ENCODE results near the gene SLC6A18. TPM values are rescaled to one million over a fixed set of nuclear protein-coding genes. Genes with fewer than 3 reads are reported as not detected.

Gene SLC6A18
- total and polyA plus RNA-seq, 10 of the 15 experiments (the other 5 are each of a cell fraction or from before 2014, with no cell fraction given), result not detected

- TF ChIP-seq EP300 (IDR thresholded peaks at IDR 0.05; ENCODE audit: borderline replicate concordance in 1 of 2, control insufficient read depth in 1 of 2, low read depth in 2 of 2, low read length in 2 of 2), result no peak
- no peak for TF ChIP-seq CBFB (IDR thresholded peaks at IDR 0.05; ENCODE audit: low read depth)
- TF ChIP-seq LARP7 (IDR thresholded peaks at IDR 0.05), result no peak
- no peak for TF ChIP-seq TBL1XR1 (IDR thresholded peaks at IDR 0.05; ENCODE audit: low read depth, low read length)
- TF ChIP-seq KDM1A (IDR thresholded peaks at IDR 0.05; ENCODE audit: borderline replicate concordance), result no peak
- TF ChIP-seq TARDBP (IDR thresholded peaks at IDR 0.05; ENCODE audit: borderline replicate concordance), result no peak
- no peak for TF ChIP-seq SRF (IDR thresholded peaks at IDR 0.05; ENCODE audit: low read depth in 2 of 2, low read length in 2 of 2)
- no peak for TF ChIP-seq ZZZ3 (IDR thresholded peaks at IDR 0.05; ENCODE audit: control insufficient read depth, insufficient read length, low read depth)
- TF ChIP-seq USF2 (IDR thresholded peaks at IDR 0.05; ENCODE audit: borderline replicate concordance, low read depth, low read length), result no peak
These were observed 3.5 kb upstream of the SLC6A18 start (continued) for GRCh38 chr5:1221721-1222120.

GRCh38 chr5:1222147-1222546 lies 3.0 kb upstream of the SLC6A18 start:
- Histone ChIP-seq H3K4me2 (ENCODE audit: control insufficient read depth, insufficient read depth) (no peak overlapping the region), H3K4me3 (no peak overlapping the region), H3K27ac (ENCODE audit: control insufficient read depth, insufficient read depth) (no peak overlapping the region), H3K4me1 (ENCODE audit: control insufficient read depth, insufficient read depth, low read length) (no peaks in the 10 kb centered on the region), H3K36me3 (ENCODE audit: control insufficient read depth in 2 of 2, insufficient read depth in 2 of 2, low read length in 1 of 2) (no peaks in the 10 kb centered on the region), H2AFZ (ENCODE audit: control insufficient read depth, low read depth, low read length) (no peak overlapping the region), H3K9ac (ENCODE audit: control insufficient read depth, insufficient read depth, low read length) (no peak overlapping the region), H3K79me2 (ENCODE audit: control insufficient read depth, insufficient read depth, low read length) (no peaks in the 10 kb centered on the region), H4K20me1 (ENCODE audit: control insufficient read depth, insufficient read depth) (no peaks in the 10 kb centered on the region), H3K27me3 (replicated peaks in 1 of 2; ENCODE audit: control insufficient read depth in 2 of 2, insufficient read depth in 2 of 2, low read length in 1 of 2) (no peaks in the 10 kb centered on the region; a peak in 1 of 4 replicates), H3K9me3 (replicated peaks; ENCODE audit: control insufficient read depth, insufficient read depth, low read length) (no peaks in the 10 kb centered on the region; the same call in 2 of the 3 replicates)
- TF ChIP-seq MTA3 (IDR thresholded peaks at IDR 0.05; ENCODE audit: borderline replicate concordance, low read length), result no peak
- TF ChIP-seq EED (IDR thresholded peaks at IDR 0.05; ENCODE audit: low read depth), result no peak
- TF ChIP-seq, protein P1, sequence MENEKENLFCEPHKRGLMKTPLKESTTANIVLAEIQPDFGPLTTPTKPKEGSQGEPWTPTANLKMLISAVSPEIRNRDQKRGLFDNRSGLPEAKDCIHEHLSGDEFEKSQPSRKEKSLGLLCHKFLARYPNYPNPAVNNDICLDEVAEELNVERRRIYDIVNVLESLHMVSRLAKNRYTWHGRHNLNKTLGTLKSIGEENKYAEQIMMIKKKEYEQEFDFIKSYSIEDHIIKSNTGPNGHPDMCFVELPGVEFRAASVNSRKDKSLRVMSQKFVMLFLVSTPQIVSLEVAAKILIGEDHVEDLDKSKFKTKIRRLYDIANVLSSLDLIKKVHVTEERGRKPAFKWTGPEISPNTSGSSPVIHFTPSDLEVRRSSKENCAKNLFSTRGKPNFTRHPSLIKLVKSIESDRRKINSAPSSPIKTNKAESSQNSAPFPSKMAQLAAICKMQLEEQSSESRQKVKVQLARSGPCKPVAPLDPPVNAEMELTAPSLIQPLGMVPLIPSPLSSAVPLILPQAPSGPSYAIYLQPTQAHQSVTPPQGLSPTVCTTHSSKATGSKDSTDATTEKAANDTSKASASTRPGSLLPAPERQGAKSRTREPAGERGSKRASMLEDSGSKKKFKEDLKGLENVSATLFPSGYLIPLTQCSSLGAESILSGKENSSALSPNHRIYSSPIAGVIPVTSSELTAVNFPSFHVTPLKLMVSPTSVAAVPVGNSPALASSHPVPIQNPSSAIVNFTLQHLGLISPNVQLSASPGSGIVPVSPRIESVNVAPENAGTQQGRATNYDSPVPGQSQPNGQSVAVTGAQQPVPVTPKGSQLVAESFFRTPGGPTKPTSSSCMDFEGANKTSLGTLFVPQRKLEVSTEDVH (IDR thresholded peaks at IDR 0.05; ENCODE audit: low read depth, partially characterized antibody), result no peak
- no peak for TF ChIP-seq CHD4 (IDR thresholded peaks at IDR 0.05)
- no peak for TF ChIP-seq NFXL1 (IDR thresholded peaks at IDR 0.05; ENCODE audit: borderline replicate concordance)
- no peak for TF ChIP-seq CHD2 (IDR thresholded peaks at IDR 0.05; ENCODE audit: borderline replicate concordance, low read depth, low read length)
- TF ChIP-seq TARDBP (IDR thresholded peaks at IDR 0.05; ENCODE audit: borderline replicate concordance), result no peak
- no peak for TF ChIP-seq CBX5 (IDR thresholded peaks at IDR 0.05; ENCODE audit: low read depth)
- TF ChIP-seq ZSCAN29 (IDR thresholded peaks at IDR 0.05), result no peak
- no peak for TF ChIP-seq USF2 (IDR thresholded peaks at IDR 0.05; ENCODE audit: borderline replicate concordance, low read depth, low read length)
- no peak for TF ChIP-seq CREB1 (IDR thresholded peaks at IDR 0.05; ENCODE audit: low read depth)
- ChIA-PET CTCF (no interaction called here), SMC1A (ENCODE audit: uncharacterized antibody, unreplicated experiment) (no interaction called here), RAD21 (ENCODE audit: unreplicated experiment) (no interaction called here), POLR2A (no interaction called here)
- no peak for DNase-seq (ENCODE audit: low read depth, low spot score)
- no peak for ATAC-seq
- no peak for FAIRE-seq
- intact Hi-C loops (cut with micrococcal nuclease; ENCODE audit: unreplicated experiment) (no loop called here), in situ Hi-C loops (cut with MboI) (no loop called here)
- WGBS (ENCODE audit: insufficient coverage, insufficient replicate concordance, low lambda C conversion rate, missing lambda C conversion rate), result 68% methylated on average over 9 of the region's 9 CpGs
- BruUV-seq (replicated peaks), result no TSS peak
